Measurements from ENCODE around the gene IKZF3.
"Not testable (repeated sequence)": the region's sequence is repeated elsewhere in the genome, so short reads cannot be mapped to it uniquely, and the experiment has no call there.

The IKZF3 gene

DNA sequence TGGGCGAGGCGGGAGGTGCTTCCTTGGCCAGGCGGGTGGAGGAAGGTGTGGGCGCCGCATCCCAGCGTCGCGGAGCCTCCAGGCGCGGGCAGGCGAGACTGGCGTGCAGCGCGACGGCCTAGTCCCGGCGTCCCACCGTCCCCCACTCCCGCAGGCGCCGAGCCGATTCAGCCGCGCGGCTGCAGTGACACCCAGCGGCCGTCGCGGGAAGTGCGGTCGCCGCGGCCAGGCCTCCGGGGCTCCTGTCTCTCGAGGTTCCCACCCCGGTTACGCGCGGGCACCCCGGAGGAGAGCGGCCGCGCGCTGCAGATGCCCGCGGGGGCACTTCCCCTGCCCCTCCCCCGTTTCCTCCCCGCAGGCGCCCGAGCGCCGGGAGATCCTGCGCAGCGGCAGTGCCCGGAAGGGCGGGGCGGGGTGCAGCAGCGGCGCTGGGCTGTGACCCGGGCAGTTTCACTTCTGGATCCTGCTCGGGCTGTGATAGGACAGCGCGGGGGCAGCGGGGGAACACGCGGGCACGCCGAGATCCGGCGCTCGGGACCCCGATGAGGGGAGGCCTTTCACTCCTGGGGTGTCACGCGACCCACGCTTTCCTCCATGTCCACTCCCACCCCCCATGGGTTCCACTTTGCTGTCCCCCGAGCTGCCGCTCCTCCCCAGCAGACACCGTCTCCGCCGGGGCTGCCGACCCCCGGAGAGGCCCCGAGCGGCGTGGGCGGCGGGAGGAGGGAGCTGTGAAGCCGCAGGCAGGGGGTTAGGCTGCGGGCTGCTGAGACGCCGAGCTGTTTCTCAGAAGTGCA is 109.8 kb downstream of the IKZF3 start:
- DNase-seq: peak; percentile 72

DNA sequence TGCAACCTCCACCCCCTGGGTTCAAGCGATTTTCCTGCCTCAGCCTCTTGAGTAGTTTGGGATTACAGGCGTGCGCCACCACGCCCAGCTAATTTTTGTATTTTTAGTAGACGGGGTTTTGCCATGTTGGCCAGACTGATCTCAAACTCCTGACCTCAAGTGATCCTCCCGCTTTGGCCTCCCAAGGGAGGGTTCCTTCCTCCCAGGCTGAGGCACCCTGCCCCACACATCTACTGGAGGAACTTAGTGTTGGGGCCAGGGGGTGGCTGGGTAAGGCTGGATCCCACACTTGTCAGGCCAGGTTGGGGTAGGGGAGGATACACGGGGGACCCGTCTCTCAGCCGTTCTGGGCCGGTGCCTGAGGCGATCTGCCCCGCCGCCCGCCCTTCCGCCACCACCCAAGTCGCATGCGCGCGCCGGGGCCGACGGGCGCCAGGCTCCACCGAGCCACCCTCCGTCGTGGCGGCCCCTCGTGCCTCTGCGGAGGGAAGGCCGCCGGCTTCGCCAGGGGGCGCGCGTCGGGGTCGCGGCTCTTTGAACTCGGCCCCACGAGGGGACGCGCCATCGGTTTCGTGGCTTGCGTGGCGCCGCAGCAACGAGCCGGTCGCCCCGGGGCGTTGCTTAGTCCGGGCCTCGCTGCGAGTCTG is 110.5 kb downstream of the IKZF3 start:
- DNase-seq: no peak

DNA sequence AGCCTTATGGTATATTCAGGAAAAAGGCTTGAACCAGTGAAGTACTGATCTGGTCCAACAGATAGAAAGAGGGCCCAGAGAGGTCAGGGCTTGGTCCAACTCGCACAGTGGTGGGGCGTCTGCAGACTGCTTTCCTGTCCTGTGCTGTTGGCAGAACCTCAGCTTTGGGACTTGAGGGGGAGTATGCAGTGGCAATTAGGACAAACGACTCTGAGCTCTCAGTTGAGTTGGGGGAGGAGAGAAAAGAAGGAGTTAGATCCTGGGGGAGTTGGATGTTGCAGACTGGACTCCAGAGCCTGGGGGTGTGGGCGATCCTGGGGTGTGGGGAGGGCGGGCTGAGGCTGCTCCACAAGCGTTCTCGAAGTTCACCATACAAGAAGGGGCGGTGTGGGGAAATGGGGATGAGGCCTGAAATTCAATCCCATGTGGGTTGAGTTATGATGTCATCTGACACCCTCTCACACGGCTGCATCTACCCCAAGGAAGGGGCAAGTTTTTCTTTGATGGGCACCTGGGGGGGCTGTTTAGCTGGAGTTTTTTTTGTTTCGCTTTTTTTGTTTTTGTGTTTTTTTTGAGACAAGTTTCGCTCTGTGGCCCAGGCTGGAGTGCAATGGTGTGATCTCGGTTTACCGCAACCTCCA is 111.8 kb downstream of the IKZF3 start:
- DNase-seq: no peak

DNA sequence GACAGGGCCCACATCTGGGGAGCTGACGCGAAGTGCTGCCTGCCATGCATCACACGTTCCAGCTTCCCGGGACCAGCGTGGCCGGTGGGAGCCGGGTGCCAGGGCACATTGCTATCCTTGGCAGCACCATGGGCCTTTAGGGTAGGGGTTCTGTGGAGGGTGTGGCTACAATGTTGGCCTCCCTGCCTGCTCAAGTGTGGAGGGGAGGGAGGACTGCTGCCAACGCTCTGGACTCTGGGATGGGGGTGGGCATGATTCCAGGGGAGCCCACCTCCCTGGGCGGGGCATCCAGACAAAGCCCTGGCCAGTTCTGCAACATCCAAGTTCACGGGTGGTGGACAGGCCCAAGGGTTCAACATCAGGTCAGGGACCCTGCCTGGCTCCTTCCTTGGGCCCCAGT is 112.5 kb downstream of the IKZF3 start:
- no peak for DNase-seq

DNA sequence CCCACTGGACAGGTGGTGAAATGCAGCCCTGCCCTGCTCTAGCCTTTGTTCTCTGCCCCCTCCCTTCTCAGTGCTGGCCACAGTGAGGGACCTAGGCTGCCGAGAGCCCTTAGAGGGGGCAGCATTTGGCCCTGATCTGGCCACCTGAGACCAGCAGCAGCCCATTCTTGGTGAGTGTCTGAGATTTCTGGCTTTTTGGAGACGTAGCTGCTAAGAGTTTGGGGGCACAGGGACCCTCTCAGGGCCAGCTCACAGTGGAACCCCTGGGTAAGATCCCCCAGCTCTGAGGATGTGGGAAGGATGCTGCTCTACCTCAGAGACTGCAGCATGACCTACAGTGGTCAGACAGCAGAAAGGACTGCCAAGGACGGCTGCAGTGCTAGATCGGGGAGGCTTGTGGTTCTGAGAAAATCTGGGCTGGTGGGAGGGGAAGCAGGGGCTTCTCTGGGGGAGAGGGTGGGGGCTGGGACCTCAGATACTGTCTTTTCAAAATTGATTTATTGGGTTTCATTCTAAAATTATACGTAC is 113.0 kb downstream of the IKZF3 start:
- no peak for DNase-seq

DNA sequence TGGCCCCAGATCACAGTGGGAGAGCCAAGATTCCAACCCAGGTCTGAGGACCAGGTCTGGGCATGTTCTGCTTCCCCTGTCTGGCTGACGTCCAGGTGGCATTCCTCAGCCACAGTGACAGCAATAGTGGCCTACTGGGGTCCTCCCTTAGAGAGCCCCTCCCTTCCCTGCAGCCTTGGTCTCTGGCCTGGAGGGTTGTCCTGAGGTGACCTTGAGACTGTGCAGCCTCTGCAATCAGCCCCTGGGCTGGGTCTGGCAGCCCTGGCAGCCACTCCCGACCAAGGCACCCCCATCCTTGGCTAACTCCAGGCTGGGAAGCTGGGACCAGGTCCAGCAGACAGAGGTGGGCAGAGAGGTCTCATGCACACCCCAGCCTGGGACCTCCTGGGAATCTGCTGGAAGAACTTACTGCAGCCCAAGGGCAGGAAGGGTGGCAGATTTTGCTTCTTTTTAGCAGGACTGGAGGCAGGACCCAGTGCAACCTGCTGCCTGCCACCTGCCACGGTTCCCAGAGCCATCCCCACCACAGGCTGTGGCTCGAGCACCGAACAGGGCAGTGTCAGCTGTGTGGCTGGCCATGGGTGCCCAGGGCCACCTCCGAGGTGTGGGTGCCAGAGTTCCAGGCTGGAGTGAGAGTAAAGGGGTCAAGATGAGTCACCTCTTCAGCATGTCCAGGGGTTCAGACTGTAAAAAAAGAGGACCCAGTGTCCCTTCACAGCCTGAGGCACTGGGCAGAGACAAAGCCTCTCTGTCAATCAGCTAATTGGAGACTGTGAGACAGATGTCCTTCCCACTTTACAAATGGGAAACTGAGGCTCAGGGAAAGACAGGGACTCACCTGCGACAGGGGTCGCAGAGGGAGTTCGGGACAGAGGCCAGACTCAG is 113.7 kb downstream of the IKZF3 start:
- no peak for DNase-seq

DNA sequence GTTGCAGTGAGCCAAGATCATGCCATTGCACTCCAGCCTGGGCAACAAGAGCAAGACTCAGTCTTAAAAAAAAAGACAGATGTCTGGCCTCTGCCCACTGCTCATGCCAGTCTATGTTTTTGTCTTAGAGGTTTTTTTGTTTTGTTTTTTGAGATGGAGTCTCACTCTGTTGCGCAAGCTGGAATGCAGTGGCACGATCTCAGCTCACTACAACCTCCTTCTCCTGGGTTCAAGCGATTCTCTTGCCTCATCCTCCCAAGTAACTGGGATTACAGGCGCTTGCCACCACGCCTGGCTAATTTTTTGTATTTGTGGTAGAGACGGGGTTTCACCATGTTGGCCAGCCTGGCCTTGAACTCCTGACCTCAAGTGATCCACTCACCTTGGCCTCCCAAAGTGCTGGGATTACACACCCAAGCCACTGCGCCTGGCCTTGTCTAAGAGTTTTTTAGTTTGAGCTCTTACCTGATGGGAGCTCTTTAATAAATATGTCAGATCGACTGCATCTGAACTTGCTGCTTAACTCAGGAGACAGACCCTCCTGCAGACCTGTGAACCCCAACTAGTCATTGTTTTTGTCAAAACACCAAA is 115.6 kb downstream of the IKZF3 start:
- DNase-seq: not testable (repeated sequence)

DNA sequence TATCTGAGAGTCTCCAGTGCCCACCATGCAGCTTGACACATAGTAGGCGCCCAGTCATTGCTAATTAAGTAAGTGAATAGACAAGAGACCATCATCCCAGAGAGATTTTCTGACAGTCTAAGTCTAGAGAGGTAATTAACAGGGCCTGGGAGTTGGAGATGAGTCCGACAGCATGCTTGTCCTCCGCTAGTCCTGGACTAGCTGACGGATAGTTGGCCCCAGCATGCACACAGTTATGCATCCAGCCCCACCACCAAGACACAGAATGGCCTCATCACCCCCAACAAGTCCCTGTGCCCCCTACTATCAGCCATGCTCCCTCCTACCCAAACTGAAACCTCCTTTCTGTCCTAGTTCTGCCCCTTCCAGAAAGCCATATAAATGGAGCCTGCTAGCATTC is 116.4 kb downstream of the IKZF3 start:
- DNase-seq: no peak

DNA sequence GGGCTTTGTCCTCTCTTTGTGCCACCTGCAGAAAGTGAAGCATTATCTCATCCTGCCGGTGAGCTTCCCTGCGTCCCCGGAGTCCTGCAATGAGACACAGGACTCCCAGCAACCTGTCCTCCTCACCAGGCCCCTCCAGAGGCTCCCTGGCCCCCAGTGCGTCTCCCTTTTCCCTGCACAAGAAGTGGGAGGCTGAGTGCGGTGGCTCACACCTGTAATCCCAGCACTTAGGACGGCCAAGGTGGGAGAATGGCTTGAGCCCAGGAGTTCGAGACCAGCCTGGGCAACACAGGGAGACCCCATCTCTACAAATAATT is 118.0 kb downstream of the IKZF3 start:
- DNase-seq: no peak

DNA sequence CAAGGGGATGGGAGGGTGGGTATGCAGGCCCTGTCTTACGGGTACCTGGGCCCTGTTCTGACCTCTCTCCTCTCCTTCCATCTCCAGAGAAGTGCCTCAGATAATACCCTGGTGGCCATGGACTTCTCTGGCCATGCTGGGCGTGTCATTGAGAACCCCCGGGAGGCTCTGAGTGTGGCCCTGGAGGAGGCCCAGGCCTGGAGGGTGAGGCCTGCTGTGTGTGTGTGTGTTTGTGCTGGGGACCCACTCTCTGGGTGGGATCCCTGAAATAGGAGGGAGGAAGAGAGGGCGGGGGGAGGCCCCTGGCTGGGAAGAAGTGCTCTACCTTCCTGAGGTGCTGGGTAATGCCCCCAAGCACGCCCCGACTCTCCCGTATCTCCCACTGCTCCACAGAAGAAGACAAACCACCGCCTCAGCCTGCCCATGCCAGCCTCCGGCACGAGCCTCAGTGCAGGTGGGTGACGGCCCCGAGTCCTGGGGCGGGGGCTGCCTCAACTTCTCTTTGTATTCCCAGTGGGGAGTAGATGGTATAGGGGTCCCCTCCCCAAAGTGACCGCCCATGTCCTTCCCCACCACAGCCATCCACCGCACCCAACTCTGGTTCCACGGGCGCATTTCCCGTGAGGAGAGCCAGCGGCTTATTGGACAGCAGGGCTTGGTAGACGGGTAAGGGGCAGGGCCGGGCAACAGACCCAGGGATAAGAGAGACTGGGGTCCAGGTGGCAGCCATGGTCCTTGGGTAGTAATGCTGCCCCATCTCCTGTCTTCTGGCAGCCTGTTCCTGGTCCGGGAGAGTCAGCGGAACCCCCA is 118.6 kb downstream of the IKZF3 start:
- no peak for DNase-seq

DNA sequence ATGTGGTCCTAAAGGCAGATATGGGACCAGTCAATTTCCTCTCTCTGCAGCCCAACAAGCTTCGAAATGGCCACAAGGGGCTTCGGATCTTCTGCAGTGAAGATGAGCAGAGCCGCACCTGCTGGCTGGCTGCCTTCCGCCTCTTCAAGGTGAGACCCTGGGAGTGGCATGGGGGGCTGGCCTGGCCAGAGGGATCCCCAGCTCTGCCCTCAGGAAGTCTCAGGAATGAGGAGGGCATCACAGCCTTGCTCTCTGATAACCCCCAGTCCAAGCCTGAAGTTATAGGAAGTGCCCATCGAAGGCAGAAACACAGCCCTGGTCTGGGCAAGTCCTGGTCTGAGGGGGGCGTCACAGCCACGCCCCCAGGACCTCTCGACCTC is 119.3 kb downstream of the IKZF3 start:
- DNase-seq: no peak

DNA sequence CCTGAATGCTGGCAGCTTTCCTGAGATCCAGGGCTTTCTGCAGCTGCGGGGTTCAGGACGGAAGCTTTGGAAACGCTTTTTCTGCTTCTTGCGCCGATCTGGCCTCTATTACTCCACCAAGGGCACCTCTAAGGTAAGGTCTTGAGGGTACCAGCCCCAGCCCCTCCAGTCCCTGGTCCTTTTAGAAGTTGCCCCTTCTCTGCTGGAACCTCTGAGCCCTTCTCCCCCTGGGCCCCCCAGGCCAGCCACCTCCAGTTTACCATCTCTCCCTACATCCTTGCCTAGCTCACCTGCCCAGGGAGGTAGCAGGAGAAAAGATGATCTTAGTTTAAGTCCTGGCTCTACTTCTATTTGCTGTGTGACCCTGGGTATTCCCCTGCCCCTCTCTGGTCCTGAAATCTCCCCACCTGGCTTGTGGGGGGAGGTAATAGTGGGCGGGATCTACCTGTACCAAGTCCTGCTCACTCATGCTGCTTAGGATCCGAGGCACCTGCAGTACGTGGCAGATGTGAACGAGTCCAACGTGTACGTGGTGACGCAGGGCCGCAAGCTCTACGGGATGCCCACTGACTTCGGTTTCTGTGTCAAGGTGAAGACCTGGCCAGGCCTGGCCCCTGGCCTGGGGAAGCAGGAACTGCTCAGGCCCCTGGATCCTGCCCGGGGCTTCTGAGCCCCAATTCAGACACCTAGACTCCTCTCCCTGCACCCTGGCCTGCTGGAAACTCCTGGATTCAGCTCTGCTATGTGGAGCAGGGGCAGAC is 119.9 kb downstream of the IKZF3 start:
- DNase-seq: no peak

DNA sequence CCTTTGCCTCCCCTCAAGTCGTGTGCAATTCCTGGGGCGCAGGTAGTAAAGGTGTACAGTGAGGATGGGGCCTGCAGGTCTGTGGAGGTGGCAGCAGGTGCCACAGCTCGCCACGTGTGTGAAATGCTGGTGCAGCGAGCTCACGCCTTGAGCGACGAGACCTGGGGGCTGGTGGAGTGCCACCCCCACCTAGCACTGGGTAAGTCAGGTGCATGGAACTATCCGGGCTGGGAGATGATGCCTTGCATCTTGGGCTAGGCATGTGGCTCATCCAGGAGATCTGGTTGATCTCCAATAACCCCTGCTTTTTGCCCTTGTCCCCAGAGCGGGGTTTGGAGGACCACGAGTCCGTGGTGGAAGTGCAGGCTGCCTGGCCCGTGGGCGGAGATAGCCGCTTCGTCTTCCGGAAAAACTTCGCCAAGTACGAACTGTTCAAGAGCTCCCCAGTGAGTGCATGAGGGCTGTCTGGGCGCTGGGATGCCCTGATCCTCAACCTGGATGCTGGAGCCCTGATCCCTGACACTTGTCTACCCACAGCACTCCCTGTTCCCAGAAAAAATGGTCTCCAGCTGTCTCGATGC is 121.2 kb downstream of the IKZF3 start:
- no peak for DNase-seq

DNA sequence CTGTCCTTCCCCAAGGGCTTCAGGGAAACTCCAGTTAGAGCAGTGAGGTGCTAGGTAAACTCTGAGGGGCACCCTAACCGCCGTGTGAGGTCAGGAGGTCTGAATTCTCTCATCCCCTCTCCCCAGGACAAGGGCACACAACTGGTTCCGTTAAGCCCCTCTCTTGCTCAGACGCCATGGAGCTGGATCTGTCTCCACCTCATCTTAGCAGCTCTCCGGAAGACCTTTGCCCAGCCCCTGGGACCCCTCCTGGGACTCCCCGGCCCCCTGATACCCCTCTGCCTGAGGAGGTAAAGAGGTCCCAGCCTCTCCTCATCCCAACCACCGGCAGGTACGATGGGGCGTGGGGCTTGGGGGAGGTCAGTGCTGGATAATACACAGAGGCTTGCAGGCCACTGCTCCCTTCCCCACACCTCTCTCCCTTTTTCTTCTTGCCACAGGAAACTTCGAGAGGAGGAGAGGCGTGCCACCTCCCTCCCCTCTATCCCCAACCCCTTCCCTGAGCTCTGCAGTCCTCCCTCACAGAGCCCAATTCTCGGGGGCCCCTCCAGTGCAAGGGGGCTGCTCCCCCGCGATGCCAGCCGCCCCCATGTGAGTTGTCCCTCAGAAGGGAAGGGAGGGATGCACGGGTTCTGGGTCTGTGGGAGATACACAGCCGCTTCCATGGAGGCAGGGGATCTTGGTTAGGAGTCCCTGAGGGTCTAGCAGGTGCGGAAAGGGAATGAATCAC is 121.8 kb downstream of the IKZF3 start:
- no peak for DNase-seq

DNA sequence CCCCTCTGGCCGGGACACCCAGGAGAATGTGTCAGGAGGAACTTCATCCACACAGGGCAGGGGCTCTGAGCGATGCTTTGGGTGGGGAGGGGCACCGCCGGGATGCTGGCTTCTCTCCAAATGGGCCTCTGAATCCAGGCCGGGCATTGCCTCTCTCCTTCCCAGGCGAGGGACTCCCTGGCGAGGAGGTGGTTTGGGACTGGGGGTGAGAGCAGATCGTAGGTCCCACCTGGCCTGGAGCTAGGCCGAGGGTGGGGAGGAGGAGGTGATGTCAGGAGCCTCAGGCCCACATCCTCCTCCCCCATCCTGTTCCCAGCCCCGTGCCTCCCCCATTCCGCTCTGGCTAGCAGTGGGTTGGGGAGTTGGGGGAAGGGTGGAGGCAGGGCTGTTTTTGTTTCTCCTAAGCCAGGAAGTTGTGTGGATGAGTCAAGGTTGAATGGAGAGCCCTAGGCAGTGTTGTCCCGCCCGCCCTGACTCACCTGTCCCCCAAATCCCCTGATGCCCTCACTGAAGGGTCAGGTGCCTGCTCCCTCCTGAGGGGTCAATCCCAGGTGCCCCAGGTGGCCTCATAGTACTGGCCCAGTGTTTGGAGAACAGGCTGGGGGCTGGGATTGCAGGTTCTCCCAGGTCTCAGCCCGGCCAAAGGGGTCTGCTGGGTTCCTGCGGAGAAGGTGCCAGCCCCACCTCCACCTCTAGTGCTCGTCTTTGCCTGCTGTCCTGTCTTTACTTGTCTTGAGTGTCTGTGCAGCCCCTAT is 123.6 kb downstream of the IKZF3 start:
- DNase-seq: no peak

DNA sequence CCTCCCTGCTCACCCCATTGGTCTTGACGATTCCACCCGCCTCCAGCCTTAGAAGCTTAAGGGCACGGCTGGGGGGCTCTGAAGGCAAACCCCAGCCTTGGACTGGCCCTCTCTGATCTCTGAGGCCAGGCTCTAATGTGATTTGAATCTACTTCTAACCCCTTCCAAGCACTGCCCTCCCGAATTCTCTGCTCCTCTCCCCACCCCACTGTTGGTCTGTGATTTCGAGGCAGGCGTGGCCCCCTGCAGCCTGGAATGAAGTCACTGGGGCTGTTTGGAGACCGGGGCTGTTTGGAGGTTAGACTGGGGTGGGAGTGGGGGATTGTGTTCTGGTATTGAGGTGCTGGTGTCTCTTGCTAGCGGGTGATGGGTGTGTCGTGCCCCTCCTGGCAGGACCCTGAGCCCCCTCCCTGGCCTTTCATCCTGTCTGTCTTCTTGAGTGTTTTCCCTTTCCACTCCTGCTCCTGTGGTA is 124.2 kb downstream of the IKZF3 start:
- DNase-seq: no peak

DNA sequence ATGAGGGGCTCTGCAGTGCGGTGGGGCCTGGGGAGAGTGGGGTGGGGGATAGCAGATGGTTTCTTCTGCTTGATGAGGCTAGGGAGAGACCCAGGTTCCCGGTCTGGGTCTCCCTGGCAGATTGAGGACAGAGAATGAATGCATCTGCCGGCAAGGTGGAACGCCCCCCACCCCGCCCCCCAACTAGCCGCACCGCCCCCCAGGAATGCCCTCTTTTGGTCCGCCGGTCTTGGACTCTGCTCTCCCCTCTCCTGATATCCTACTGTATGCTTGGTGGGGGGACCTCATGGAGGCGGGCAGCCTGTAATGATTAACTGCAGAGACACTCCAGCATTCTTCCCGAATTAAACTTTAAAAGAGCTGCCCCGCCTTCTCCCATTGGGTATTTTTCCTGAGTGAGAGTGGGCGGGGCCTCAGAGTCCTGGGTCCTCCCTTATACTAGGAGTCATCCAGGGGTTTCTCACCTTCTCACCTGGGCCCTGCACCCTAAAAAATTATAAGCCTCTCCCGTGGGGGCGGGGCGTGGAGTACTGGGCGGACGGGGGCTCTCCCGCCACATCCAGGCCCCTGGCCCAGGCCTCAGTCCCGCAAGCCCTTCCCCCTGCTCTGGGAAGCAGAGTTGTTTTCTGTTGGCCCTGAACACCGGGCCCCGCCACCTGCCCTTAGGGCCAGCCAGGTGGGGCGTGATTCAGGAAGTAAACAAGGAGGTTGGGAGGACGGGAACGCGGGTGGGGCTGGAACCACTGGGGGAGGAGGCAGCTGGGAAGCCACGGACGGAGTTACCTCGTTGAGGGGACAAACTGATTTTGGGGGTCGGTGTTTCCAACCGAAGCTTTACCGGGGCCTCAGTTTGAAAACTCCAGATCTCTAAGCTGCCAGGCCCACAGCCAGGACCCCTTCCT is 124.9 kb downstream of the IKZF3 start:
- DNase-seq: peak; percentile 47

DNA sequence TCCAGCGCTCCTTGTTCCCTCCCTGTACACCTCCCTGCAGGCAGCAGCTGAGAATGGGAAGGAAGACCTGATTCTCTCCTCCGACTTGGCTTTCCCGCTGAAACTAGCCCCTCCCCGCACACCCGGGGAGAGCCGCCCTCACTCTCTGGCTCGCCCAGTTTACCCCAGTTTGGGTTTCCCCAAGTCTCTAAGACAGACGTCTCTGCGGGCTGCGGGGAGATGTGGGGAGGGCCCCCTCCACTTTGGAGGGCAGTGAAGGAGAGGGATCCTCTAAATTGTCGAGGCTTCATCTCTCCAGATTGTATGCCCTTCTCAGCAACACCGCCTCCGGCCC is 125.6 kb downstream of the IKZF3 start:
- DNase-seq: no peak
